GM20000 (cell line): ENCODE measurements around the gene CACNA1H.
"Not testable (repeated sequence)": the region's sequence is repeated elsewhere in the genome, so short reads cannot be mapped to it uniquely, and the experiment has no call there.

ENCODE experiments used
- DNase-seq: peaks from one replicate; pipeline ENCODE4 v3.0.0; 2012; ENCODE audit warnings: low spot score
- CTCF ChIP-seq: IDR thresholded peaks from 2 replicates; pipeline ENCODE4 v1.5.1; 2012; ENCODE audit warnings: mild to moderate bottlenecking, control low read depth; ENCODE audit errors: extremely low read depth, missing control alignments

The CACNA1H gene

GRCh38 chr16:1197237-1197866, 44.4 kb downstream of the CACNA1H start:
- no peak for DNase-seq
- no peak for TF ChIP-seq CTCF

GRCh38 chr16:1198194-1198593, 45.3 kb downstream of the CACNA1H start:
- no peak for TF ChIP-seq CTCF
- DNase-seq: no peak

GRCh38 chr16:1198671-1199346, 45.9 kb downstream of the CACNA1H start:
- DNase-seq: not testable (repeated sequence)

- no peak for DNase-seq
- TF ChIP-seq CTCF: no peak
These were observed 46.6 kb downstream of the CACNA1H start for GRCh38 chr16:1199347-1200013.

GRCh38 chr16:1200014-1200627, 47.2 kb downstream of the CACNA1H start:
- no peak for TF ChIP-seq CTCF
- DNase-seq: no peak

GRCh38 chr16:1201444-1201843, 48.5 kb downstream of the CACNA1H start:
- DNase-seq: no peak
- no peak for TF ChIP-seq CTCF

GRCh38 chr16:1202274-1202673, 49.4 kb downstream of the CACNA1H start:
- no peak for DNase-seq
- no peak for TF ChIP-seq CTCF
